ENCODE results near the gene NFKB2. TPM values are rescaled to one million over a fixed set of nuclear protein-coding genes. Genes with fewer than 3 reads are reported as not detected.

NFKB2 gene
- total and polyA plus RNA-seq, 4 donors: 34.6 to 114 (median 50.5) TPM

- Histone ChIP-seq H3K27ac (ENCODE audit: low read depth in 1 of 2, low read length in 1 of 2) (peak overlapping the region in 1 of 2 donors; percentile 87), H3K4me1 (ENCODE audit: control insufficient read depth in 5 of 5, insufficient read depth in 5 of 5, low read length in 5 of 5) (peaks cover 0 to 21% (median 11%) of the 10 kb centered on the region in 5 donors), H3K36me3 (ENCODE audit: control insufficient read depth in 4 of 4, insufficient read depth in 4 of 4, low read length in 4 of 4) (no peaks in the 10 kb centered on the region), H3K9me3 (ENCODE audit: control insufficient read depth in 4 of 4, insufficient read depth in 3 of 4, low read length in 3 of 4) (no peaks in the 10 kb centered on the region), H3K9ac (ENCODE audit: insufficient read depth in 1 of 2, low read length in 2 of 2) (peak overlapping the region in 1 of 2 donors; percentile 67), H3K4me3 (no peak overlapping the region), H3K27me3 (ENCODE audit: control insufficient read depth in 3 of 3, insufficient read depth in 3 of 3, low read length in 2 of 3) (no peaks in the 10 kb centered on the region)
- ATAC-seq (ENCODE audit: insufficient read depth, low FRiP score) (peak; percentile 8), DNase-seq (peak; percentile 62 to 76 (median 63))
- 3 to 6% methylated on average over 14 of the region's 14 CpGs for WGBS, 2 donors
- no peak for TF ChIP-seq CTCF (IDR thresholded peaks at IDR 0.05; ENCODE audit: control extremely low read depth, extremely low read depth)
Observed at GRCh38 chr10:102435529-102436233, 40.2 kb downstream of the NFKB2 start.

GRCh38 chr10:102436312-102436711 is 40.8 kb downstream of the NFKB2 start:
- WGBS, 2 donors: 64 to 74% methylated on average over 6 of the region's 6 CpGs
- Histone ChIP-seq H3K27ac (ENCODE audit: low read depth in 1 of 2, low read length in 1 of 2) (peak overlapping the region in 1 of 2 donors; percentile 15), H3K27me3 (ENCODE audit: control insufficient read depth in 3 of 3, insufficient read depth in 3 of 3, low read length in 2 of 3) (no peaks in the 10 kb centered on the region), H3K36me3 (ENCODE audit: control insufficient read depth in 4 of 4, insufficient read depth in 4 of 4, low read length in 4 of 4) (no peaks in the 10 kb centered on the region), H3K4me1 (ENCODE audit: control insufficient read depth in 5 of 5, insufficient read depth in 5 of 5, low read length in 5 of 5) (peaks cover 0 to 21% (median 11%) of the 10 kb centered on the region in 5 donors), H3K4me3 (no peak overlapping the region), H3K9me3 (ENCODE audit: control insufficient read depth in 4 of 4, insufficient read depth in 3 of 4, low read length in 3 of 4) (no peaks in the 10 kb centered on the region), H3K9ac (ENCODE audit: insufficient read depth in 1 of 2, low read length in 2 of 2) (peak overlapping the region in 1 of 2 donors; percentile 49)
- TF ChIP-seq CTCF (IDR thresholded peaks at IDR 0.05; ENCODE audit: control extremely low read depth, extremely low read depth): no peak
- DNase-seq (no peak), ATAC-seq (ENCODE audit: insufficient read depth, low FRiP score) (no peak)

- H3K4me1 ChIP-seq (ENCODE audit: control insufficient read depth in 5 of 5, insufficient read depth in 5 of 5, low read length in 5 of 5): peaks cover 0 to 15% (median 11%) of the 10 kb centered on the region in 5 donors
- no peak overlapping the region for H3K9ac ChIP-seq (ENCODE audit: insufficient read depth in 1 of 2, low read length in 2 of 2)
- no peak overlapping the region for H3K4me3 ChIP-seq
- no peak for DNase-seq
- no peaks in the 10 kb centered on the region for H3K9me3 ChIP-seq (ENCODE audit: control insufficient read depth in 4 of 4, insufficient read depth in 3 of 4, low read length in 3 of 4)
- H3K27ac ChIP-seq (ENCODE audit: low read depth in 1 of 2, low read length in 1 of 2): no peak overlapping the region
- no peaks in the 10 kb centered on the region for H3K27me3 ChIP-seq (ENCODE audit: control insufficient read depth in 3 of 3, insufficient read depth in 3 of 3, low read length in 2 of 3)
- WGBS, 2 donors: 92 to 99% methylated on average over 3 of the region's 3 CpGs
- TF ChIP-seq CTCF (IDR thresholded peaks at IDR 0.05; ENCODE audit: control extremely low read depth, extremely low read depth): no peak
- ATAC-seq (ENCODE audit: insufficient read depth, low FRiP score): no peak
- no peaks in the 10 kb centered on the region for H3K36me3 ChIP-seq (ENCODE audit: control insufficient read depth in 4 of 4, insufficient read depth in 4 of 4, low read length in 4 of 4)
Observed at GRCh38 chr10:102437515-102437914, 42.0 kb downstream of the NFKB2 start.

All from lung (tissue), 12 donors.